Vagina (tissue), 2 donors: Measurements from ENCODE around the gene SERPING1.

Source experiments
- POLR2A ChIP-seq, 2 donors: fragments of 450-650 bp; IDR thresholded peaks; one replicate each; pipeline ENCODE4 v1.6.1; 2017; ENCODE audit warnings: antibody characterized with exemption in 2 of 2, mild to moderate bottlenecking in 2 of 2, moderate library complexity in 2 of 2
- POLR2AphosphoS5 ChIP-seq, 2 donors: sonication (generic); formaldehyde crosslinking; IDR thresholded peaks; one replicate each; pipeline ENCODE4 v1.9.0; 2017; ENCODE audit warnings: antibody characterized with exemption in 2 of 2, mild to moderate bottlenecking in 2 of 2, low read depth in 1 of 2; ENCODE audit not compliant: insufficient read depth in 1 of 2
- TF ChIP-seq, protein P1 (sequence below), 3 experiments: fragments of 450-650 bp in 2 of 3; fragments of 200-600 bp in 1 of 3; sonication (generic) in 1 of 3; IDR thresholded peaks; one replicate each; pipeline ENCODE4 v1.5.1; 2017 to 2019; ENCODE audit warnings: antibody characterized with exemption in 3 of 3, mild to moderate bottlenecking in 2 of 3, moderate library complexity in 2 of 3

DNA sequence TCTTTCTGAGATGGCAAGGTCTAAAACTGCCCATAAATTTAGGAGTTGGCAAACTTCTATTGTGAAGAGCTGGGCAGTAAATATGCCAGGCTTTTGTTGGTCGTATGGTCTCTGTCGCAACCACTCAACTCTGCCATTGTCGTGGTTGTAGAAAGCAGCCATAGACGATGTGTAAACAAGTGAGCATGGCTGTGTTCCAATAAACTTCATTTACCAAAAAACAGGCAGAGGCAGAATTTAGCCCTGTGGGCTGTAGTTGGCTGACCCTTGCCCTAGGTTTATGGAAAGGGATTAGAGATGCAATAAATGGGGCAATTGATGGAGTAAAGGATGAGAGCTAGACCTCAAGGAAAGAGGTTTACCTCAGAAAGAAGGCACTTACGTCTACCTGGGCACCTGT, 34.6 kb downstream of the SERPING1 start:
- TF ChIP-seq, protein P1, sequence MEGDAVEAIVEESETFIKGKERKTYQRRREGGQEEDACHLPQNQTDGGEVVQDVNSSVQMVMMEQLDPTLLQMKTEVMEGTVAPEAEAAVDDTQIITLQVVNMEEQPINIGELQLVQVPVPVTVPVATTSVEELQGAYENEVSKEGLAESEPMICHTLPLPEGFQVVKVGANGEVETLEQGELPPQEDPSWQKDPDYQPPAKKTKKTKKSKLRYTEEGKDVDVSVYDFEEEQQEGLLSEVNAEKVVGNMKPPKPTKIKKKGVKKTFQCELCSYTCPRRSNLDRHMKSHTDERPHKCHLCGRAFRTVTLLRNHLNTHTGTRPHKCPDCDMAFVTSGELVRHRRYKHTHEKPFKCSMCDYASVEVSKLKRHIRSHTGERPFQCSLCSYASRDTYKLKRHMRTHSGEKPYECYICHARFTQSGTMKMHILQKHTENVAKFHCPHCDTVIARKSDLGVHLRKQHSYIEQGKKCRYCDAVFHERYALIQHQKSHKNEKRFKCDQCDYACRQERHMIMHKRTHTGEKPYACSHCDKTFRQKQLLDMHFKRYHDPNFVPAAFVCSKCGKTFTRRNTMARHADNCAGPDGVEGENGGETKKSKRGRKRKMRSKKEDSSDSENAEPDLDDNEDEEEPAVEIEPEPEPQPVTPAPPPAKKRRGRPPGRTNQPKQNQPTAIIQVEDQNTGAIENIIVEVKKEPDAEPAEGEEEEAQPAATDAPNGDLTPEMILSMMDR (IDR thresholded peaks at IDR 0.05): no peak
- TF ChIP-seq POLR2A (IDR thresholded peaks at IDR 0.05): no peak
- no peak for TF ChIP-seq POLR2AphosphoS5 (IDR thresholded peaks at IDR 0.05; ENCODE audit: insufficient read depth in 1 of 2, low read depth in 1 of 2)
